ENCODE results near the gene ARAF.

Gene ARAF

GRCh38 chrX:47620303-47620685 lies 59.3 kb downstream of the ARAF start:
- no peak for DNase-seq (ENCODE audit: low read depth in 2 of 2)
